Thymus (tissue), 11 donors: ENCODE data around the gene ATMIN. TPM values are rescaled to one million over a fixed set of nuclear protein-coding genes. Genes with fewer than 3 reads are reported as not detected.

ENCODE experiments used
- DNase-seq, 9 donors: peaks; one replicate each; pipeline ENCODE4 v3.0.0-alpha.2; 2013; ENCODE audit warnings: low spot score in 9 of 9, low read depth in 6 of 9, missing footprints in 1 of 9
- H3K27ac ChIP-seq, 2 donors: one replicate each; pipeline ENCODE4 v1.5.1; 2013; ENCODE audit warnings: control low read depth in 1 of 2, low read depth in 1 of 2, low read length in 1 of 2, mild to moderate bottlenecking in 1 of 2, moderate library complexity in 1 of 2
- H3K27me3 ChIP-seq, 2 donors: one replicate each; pipeline ENCODE4 v1.5.1; 2013; ENCODE audit warnings: low read length in 1 of 2; ENCODE audit not compliant: control insufficient read depth in 2 of 2, insufficient read depth in 1 of 2
- H3K36me3 ChIP-seq, 2 donors: one replicate each; pipeline ENCODE4 v1.5.1; 2013; ENCODE audit warnings: low read length in 1 of 2, mild to moderate bottlenecking in 1 of 2, moderate library complexity in 1 of 2; ENCODE audit not compliant: control insufficient read depth in 2 of 2, insufficient read depth in 2 of 2
- H3K4me1 ChIP-seq, 2 donors: one replicate each; pipeline ENCODE4 v1.5.1; 2013; ENCODE audit warnings: low read length in 2 of 2; ENCODE audit not compliant: control insufficient read depth in 2 of 2, insufficient read depth in 2 of 2
- H3K4me3 ChIP-seq, 2 donors: one replicate each; pipeline ENCODE4 v1.5.1; 2013; ENCODE audit warnings: low read length in 2 of 2, control low read depth in 1 of 2, mild to moderate bottlenecking in 1 of 2
- H3K9me3 ChIP-seq, 2 donors: one replicate each; pipeline ENCODE4 v1.5.1; 2013; ENCODE audit warnings: low read length in 1 of 2, mild to moderate bottlenecking in 1 of 2; ENCODE audit not compliant: control insufficient read depth in 2 of 2, insufficient read depth in 1 of 2
- WGBS: extraction: QIAGEN DNeasy Blood & Tissue Kit; methylation state at CpG from one replicate; pipeline ENCODE4 v1.1.7; 2013; 5-methylcytosine and 5-hydroxymethylcytosine counted together
- polyA plus RNA-seq: library from polyadenylated mRNA; stranded (reverse); fragments of 200-250 nt; gene quantifications from one replicate; pipeline ENCODE4 v1.2.3, GENCODE V29; 2013
- total RNA-seq: library from RNA; stranded (reverse); fragments of 120-200 nt; gene quantifications from one replicate; pipeline ENCODE4 v1.2.4, GENCODE V29; 2013
- donor health status: healthy.

The ATMIN gene
- total and polyA plus RNA-seq, 2 donors = 19.3 to 25.7 TPM

DNA sequence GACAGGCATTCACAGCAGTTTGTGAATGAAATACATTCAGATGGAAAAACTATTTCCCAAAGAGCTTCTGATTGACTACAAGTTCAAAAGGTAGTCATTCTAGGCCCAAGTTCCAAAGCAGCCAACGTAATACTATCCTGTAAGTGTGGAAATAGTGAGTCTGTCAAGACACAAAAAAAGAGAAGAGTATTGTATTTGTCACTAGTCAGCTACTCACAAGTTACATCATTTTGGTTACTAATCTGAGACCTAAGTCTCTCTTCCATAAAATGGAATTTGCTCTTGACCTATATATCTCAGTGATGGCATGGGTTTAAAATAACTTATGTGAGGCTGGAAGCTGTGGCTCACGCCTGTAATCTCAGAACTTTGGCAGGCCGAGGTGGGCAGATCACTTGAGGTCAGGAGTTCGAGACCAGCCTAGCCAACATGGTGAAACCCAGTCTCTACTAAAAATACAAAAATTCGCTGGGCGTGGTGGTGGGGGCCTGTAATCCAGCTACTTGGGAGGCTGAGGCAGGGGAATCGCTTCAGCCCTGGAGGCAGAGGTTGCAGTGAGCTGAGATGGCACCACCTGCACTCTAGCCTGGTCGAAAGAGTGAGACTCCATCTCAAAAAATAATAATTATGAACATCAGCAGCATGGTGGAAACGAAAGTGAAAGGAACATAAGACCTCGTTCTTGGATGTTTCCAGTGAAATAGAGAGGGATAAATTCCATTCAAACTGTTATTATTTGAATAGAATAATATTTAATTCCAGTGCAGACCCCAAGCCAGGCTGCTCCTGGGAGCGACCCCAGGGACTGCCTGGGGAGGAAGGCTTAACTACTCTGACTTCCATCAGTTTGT, 31.8 kb upstream of the ATMIN start:
- Histone ChIP-seq H3K36me3 (no peaks in the 10 kb centered on the region), H3K9me3 (no peaks in the 10 kb centered on the region), H3K4me3 (peak overlapping the region in 1 of 2 donors; percentile 4), H3K27me3 (no peaks in the 10 kb centered on the region), H3K27ac (peak overlapping the region in 1 of 2 donors; percentile 15), H3K4me1 (peaks cover 20 to 25% of the 10 kb centered on the region in 2 donors)
- peak in 1 of 9 donors; percentile 28 for DNase-seq
- WGBS = 72% methylated on average over 11 of the region's 11 CpGs

- WGBS = 66% methylated on average over 14 of the region's 14 CpGs
- peak in 8 of 9 donors; percentile 8 to 88 (median 58) for DNase-seq
- Histone ChIP-seq H3K36me3 (no peaks in the 10 kb centered on the region), H3K4me3 (peak overlapping the region; percentile 4 to 81), H3K4me1 (peaks cover 20 to 25% of the 10 kb centered on the region in 2 donors), H3K27me3 (no peaks in the 10 kb centered on the region), H3K27ac (peak overlapping the region in 1 of 2 donors; percentile 15), H3K9me3 (no peaks in the 10 kb centered on the region)
Measured at GRCh38 chr16:81004646-81005353, 30.8 kb upstream of the ATMIN start.

- H3K4me1 ChIP-seq = peaks cover 20 to 25% of the 10 kb centered on the region in 2 donors
- no peak for DNase-seq
- no peaks in the 10 kb centered on the region for H3K9me3 ChIP-seq
- 47% methylated on average over 18 of the region's 18 CpGs for WGBS
- peak overlapping the region; percentile 81 to 97 for H3K4me3 ChIP-seq
- H3K36me3 ChIP-seq = no peaks in the 10 kb centered on the region
- H3K27me3 ChIP-seq = no peaks in the 10 kb centered on the region
- peak overlapping the region; percentile 97 to 99 for H3K27ac ChIP-seq
Measured at GRCh38 chr16:81005610-81006161, 30.0 kb upstream of the ATMIN start.

- Histone ChIP-seq H3K27me3 (no peaks in the 10 kb centered on the region), H3K9me3 (no peaks in the 10 kb centered on the region), H3K27ac (peak overlapping the region; percentile 97 to 99), H3K36me3 (peaks cover 0 to 4% of the 10 kb centered on the region in 2 donors), H3K4me3 (peak overlapping the region; percentile 81 to 97), H3K4me1 (peaks cover 20 to 25% of the 10 kb centered on the region in 2 donors)
- peak in 2 of 9 donors; percentile 9 to 45 for DNase-seq
- under 1% methylated on average over 50 of the region's 50 CpGs for WGBS
Measured at GRCh38 chr16:81006211-81006812, 29.3 kb upstream of the ATMIN start.

DNA sequence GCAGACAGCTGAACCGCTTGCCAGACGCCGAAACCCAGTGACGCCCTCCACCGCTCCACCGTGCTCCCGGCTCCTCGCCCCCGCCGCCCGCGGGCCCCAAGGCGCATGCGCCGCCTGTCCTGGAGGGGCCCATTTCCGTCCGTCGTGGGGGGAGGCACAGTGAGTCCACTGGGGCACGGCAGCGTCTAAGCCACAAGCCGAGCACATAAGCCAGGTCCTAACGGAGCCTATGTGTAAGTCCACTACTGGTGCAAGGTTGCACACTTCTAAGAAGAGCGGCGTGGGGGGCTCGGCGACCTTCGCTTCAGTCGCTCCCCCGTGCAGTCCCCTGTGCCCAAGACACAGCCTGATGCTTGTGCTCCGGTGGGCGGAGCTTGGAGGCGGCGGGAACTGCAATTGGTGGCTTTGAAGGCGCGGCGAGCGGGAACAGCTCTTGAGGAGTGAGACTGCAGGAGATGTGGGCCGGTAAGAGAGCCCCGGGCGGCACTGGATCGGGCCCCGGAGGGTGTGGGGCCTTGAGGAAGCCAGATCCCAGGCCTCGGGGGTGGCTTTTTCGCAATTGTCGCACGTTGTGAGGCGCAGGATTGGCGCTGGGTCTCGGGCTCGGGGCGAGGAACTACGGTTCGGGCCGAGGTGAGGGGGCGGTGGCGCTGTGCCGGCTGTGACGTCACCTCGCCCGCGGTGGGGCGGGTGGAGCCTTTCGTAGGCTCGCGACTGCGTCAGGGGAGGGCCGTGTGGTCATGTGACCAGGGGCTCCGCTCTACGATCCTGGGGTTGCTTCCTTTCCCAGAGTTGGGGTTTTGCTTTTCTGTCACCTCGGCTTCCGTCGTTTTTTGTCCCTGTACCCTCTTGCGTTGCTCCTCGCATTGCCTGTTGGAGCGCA, 28.6 kb upstream of the ATMIN start, which contains the start of the genes CENPN and CMC2:
TSS of gene CENPN (plus strand) at position 402 of the 883 bp plus-strand sequence. CDS start 4,726 bp downstream, outside the sequence.
TSS of gene CMC2 (minus strand) at position 73 of the 883 bp plus-strand sequence. CDS start 9,491 bp downstream, outside the sequence.
- DNase-seq = peak; percentile 97 to 100 (median 99)
- peak within 1 kb of the TSS; percentile 97 to 99 for H3K27ac ChIP-seq
- no peaks in the 10 kb centered on the region for H3K27me3 ChIP-seq
- peak within 1 kb of the TSS; percentile 81 to 97 for H3K4me3 ChIP-seq
- peaks cover 20 to 25% of the 10 kb centered on the region in 2 donors for H3K4me1 ChIP-seq
- WGBS = under 1% methylated on average over 75 of the region's 75 CpGs
- no peaks in the 10 kb centered on the region for H3K9me3 ChIP-seq
- peaks cover 4% of the 10 kb centered on the region in 2 donors for H3K36me3 ChIP-seq

DNA sequence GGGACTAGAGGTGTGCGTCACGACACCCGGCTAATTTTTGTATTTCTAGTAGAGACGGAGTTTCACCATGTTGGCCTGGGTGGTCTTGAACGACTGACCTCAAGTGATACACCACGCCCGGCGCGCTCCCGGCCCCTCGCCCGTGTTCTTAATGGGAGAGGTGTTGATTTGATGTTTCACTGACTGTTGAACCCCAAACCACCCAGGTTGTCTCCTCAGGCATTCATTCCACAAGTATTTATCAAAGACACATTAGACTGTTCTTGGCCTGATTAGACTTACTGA, 27.2 kb upstream of the ATMIN start:
- H3K27me3 ChIP-seq = no peaks in the 10 kb centered on the region
- DNase-seq = no peak
- peak overlapping the region in 1 of 2 donors; percentile 81 for H3K4me3 ChIP-seq
- H3K36me3 ChIP-seq = peaks cover 9 to 13% of the 10 kb centered on the region in 2 donors
- H3K27ac ChIP-seq = peak overlapping the region in 1 of 2 donors; percentile 97
- no peaks in the 10 kb centered on the region for H3K9me3 ChIP-seq
- H3K4me1 ChIP-seq = peaks cover 20 to 25% of the 10 kb centered on the region in 2 donors
- WGBS = 98% methylated on average over 12 of the region's 12 CpGs

- DNase-seq = no peak
- peaks cover 25 to 49% of the 10 kb centered on the region in 2 donors for H3K36me3 ChIP-seq
- no peak overlapping the region for H3K4me3 ChIP-seq
- H3K27me3 ChIP-seq = no peaks in the 10 kb centered on the region
- no peak overlapping the region for H3K27ac ChIP-seq
- H3K9me3 ChIP-seq = no peaks in the 10 kb centered on the region
- 98% methylated on average over 3 of the region's 3 CpGs for WGBS
- peaks cover under 1 to 6% of the 10 kb centered on the region in 2 donors for H3K4me1 ChIP-seq
Measured at GRCh38 chr16:81012974-81013373, 22.7 kb upstream of the ATMIN start.

GRCh38 chr16:81014672-81015071, 21.0 kb upstream of the ATMIN start:
- DNase-seq = no peak
- WGBS = 99% methylated on average over 2 of the region's 2 CpGs
- Histone ChIP-seq H3K9me3 (no peaks in the 10 kb centered on the region), H3K36me3 (peaks cover 37 to 62% of the 10 kb centered on the region in 2 donors), H3K4me1 (no peaks in the 10 kb centered on the region), H3K4me3 (no peak overlapping the region), H3K27me3 (no peaks in the 10 kb centered on the region), H3K27ac (no peak overlapping the region)
